Epithelial cell of esophagus (primary cell): ENCODE measurements around the gene LAMTOR3.

Experiments used
- DNase-seq: peaks from one replicate; pipeline ENCODE4 v3.0.0; 2010; ENCODE audit warnings: low read depth
- H3K4me3 ChIP-seq: 2 replicates; pipeline ENCODE4 v1.5.1; 2011; ENCODE audit warnings: mild to moderate bottlenecking, low read length, control low read depth
- TF ChIP-seq, protein P1 (sequence below): IDR thresholded peaks from 2 replicates; pipeline ENCODE4 v1.5.1; 2011; ENCODE audit warnings: low read depth, mild to moderate bottlenecking, low read length, control low read depth, inconsistent platforms; ENCODE audit not compliant: insufficient read depth; ENCODE audit errors: missing control alignments

LAMTOR3 gene

DNA sequence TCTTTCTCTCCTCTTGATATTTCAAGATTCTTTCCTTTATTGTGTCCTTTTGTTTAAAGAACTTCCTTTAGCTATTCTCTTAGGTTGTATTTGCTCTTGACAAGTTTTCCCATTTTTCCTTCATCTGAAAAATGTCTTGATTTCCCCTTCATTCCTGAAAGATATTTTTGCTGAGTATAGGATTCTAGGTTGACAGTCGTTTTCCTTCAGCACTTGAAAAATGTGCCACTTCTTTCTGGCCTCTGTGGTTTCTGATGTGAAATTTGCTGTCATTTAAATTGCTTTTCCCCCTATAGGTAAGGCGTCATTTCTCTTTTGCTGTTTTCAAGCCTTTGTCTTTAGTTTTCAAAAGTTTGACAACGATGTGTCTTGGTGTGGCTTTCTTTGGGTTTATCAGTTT is 23.3 kb upstream of the LAMTOR3 start:
- DNase-seq: no peak
- TF ChIP-seq, protein P1, sequence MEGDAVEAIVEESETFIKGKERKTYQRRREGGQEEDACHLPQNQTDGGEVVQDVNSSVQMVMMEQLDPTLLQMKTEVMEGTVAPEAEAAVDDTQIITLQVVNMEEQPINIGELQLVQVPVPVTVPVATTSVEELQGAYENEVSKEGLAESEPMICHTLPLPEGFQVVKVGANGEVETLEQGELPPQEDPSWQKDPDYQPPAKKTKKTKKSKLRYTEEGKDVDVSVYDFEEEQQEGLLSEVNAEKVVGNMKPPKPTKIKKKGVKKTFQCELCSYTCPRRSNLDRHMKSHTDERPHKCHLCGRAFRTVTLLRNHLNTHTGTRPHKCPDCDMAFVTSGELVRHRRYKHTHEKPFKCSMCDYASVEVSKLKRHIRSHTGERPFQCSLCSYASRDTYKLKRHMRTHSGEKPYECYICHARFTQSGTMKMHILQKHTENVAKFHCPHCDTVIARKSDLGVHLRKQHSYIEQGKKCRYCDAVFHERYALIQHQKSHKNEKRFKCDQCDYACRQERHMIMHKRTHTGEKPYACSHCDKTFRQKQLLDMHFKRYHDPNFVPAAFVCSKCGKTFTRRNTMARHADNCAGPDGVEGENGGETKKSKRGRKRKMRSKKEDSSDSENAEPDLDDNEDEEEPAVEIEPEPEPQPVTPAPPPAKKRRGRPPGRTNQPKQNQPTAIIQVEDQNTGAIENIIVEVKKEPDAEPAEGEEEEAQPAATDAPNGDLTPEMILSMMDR: no peak
- no peak overlapping the region for H3K4me3 ChIP-seq

DNA sequence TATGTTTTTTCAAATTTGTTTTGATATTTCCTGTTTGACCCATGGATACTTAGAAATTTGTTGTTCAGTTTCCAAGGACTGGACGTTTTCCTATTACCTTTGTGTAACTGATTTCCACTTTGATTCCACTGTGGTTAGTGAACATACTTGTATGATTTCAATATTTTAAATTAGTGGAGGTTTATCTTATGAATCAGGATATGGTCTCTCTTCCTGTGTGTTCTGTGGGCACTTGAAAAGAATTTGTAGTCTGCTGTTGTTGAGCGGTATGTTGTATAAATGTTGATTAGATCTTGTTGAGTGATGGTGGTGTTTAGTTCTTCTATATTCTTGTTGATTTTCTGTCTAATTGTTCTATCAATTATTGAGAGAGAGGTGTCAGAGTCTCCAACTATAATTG is 21.2 kb upstream of the LAMTOR3 start:
- TF ChIP-seq, protein P1: no peak
- DNase-seq: no peak
- no peak overlapping the region for H3K4me3 ChIP-seq

DNA sequence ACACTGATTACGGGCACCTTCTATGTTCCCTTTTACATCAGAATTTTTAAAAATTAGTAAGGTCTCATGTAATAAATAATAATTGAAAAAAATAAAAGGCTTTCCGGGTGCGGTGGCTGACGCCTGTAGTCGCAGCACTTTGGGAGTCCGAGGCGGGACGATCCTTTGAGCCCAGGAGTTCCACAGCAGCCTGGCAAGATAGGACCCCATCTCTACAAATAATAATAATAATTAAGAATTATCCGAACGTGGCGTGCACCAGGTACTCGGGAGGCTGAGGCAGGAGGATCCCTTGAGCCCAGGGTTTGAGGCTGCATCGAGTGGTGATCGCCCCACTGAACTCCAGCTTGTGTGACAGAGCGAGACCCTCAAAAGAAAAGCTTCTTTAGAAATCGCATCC is 771 bp upstream of the LAMTOR3 start:
- DNase-seq: no peak
- peak overlapping the region; percentile 54 for H3K4me3 ChIP-seq
- TF ChIP-seq, protein P1: no peak

DNA sequence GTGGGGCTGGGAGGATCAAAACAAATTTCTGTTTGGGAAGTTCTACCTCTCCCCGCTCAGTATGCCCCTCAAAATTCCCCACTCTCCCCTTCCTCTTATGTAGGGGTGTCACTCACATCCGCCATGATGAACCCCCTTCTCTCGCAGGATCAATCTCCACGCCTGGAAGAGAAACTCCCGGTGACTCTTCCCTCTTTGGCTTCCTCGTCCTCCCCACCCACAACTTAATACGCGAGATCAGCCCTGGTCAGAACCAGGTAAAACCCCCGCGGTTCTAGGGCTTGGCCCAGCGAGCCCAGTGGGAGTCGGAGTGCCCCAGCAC is 427 bp downstream of the LAMTOR3 start:
- peak; percentile 26 for DNase-seq
- H3K4me3 ChIP-seq: peak overlapping the region; percentile 93
- TF ChIP-seq, protein P1: no peak

DNA sequence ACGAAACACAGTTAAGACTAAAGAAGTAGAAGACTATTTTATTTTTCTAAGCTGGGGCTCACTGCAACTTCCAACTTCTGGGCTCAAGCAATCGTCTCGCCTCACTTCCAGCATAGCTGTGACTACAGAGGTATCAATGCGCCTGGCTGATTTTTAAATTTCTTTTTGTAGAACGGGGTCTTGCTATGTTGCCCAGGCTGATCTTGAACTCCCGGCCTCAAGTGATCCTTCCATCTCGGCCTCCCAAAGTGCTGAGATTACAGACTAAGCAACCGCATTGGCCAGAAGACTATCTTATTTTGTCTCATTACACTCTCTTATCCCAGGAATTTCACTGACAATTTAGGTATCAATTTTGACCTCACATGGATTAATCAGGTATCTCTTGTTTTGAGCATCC is 1.2 kb downstream of the LAMTOR3 start:
- TF ChIP-seq, protein P1: no peak
- no peak for DNase-seq
- peak overlapping the region; percentile 93 for H3K4me3 ChIP-seq

DNA sequence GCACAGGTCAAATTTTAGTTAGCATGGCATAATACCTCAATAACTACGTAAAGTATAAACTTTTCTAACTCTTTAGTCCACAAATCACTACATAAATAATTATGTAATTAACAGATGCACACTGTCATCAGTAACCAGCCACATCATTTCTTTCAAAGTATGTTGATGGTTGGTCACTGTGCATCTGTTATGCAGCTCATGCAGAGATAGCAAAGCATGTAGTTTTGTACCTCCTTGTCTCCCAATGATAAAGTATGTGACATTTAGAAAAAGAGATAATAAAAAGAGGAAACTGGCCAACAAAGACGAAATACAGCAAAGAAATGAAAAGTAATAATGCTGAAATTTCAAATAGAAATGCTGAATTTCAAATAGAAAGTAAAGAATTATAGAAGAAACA is 2.9 kb downstream of the LAMTOR3 start:
- TF ChIP-seq, protein P1: no peak
- no peak for DNase-seq
- no peak overlapping the region for H3K4me3 ChIP-seq

DNA sequence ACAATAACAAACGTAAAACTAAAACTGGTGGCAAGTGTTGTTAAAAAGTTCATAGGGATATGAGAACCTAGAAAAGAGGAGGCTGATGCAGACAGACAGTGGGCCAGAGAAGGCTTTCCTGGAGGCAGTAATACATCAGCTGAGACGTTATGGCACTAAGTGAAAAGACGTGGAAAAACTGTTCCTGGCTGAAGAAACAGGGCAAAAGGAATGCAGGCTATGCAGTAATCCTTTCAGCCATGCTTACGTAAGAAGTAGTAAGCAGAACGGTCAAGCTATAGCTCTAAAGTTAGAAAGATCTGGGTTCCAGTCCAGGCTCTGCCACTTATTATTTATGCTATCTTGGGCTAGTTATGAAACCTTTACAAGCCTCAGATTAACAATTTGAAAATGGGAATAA is 6.4 kb downstream of the LAMTOR3 start:
- TF ChIP-seq, protein P1: no peak
- H3K4me3 ChIP-seq: no peak overlapping the region
- DNase-seq: no peak
